Keratinocyte (primary cell): Measurements from ENCODE around the gene AFF4. TPM values are rescaled to one million over a fixed set of nuclear protein-coding genes. Genes with fewer than 3 reads are reported as not detected.

Source experiments
- DNase-seq: peaks from one replicate; pipeline ENCODE4 v3.0.0-alpha.2; 2011; ENCODE audit warnings: low read depth, missing footprints, low spot score
- FAIRE-seq: peaks from 2 replicates; lab custom pipeline; 2011; peaks lifted over from hg19 to GRCh38; lab: Jason Lieb, UNC
- H2AFZ ChIP-seq: 2 replicates; pipeline ENCODE4 v1.6.0; 2012; ENCODE audit warnings: low read length, control low read depth, inconsistent platforms; ENCODE audit not compliant: control insufficient read depth
- H3K27ac ChIP-seq: 2 replicates; pipeline ENCODE4 v1.5.1; 2011; ENCODE audit warnings: low read length; ENCODE audit not compliant: control insufficient read depth, insufficient read depth
- H3K27me3 ChIP-seq: 3 replicates; pipeline ENCODE4 v1.6.0; 2011; ENCODE audit warnings: low read length; ENCODE audit not compliant: control insufficient read depth, insufficient read depth; ENCODE audit errors: extremely low read depth
- H3K36me3 ChIP-seq, 2 experiments: 2 replicates in 1 of 2; 3 replicates in 1 of 2; pipeline ENCODE4 v1.5.1; 2011; ENCODE audit warnings: low read length in 2 of 2, mild to moderate bottlenecking in 1 of 2; ENCODE audit not compliant: control insufficient read depth in 2 of 2, insufficient read depth in 2 of 2; ENCODE audit errors: extremely low read depth in 1 of 2
- H3K4me1 ChIP-seq: 3 replicates; pipeline ENCODE4 v1.5.1; 2011; ENCODE audit warnings: low read length; ENCODE audit not compliant: control insufficient read depth, insufficient read depth; ENCODE audit errors: extremely low read depth
- H3K4me2 ChIP-seq: 3 replicates; pipeline ENCODE4 v1.6.0; 2011; ENCODE audit warnings: low read depth, low read length; ENCODE audit not compliant: control insufficient read depth, insufficient read depth; ENCODE audit errors: extremely low read depth
- H3K4me3 ChIP-seq, 3 experiments: fragments of 200-600 bp in 1 of 3; sonication (generic) in 1 of 3; 2 replicates in 2 of 3; 3 replicates in 1 of 3; pipeline ENCODE4 v1.5.1; 2011 to 2016; ENCODE audit warnings: low read length in 3 of 3, mild to moderate bottlenecking in 3 of 3, control low read depth in 2 of 3, inconsistent platforms in 1 of 3, low read depth in 1 of 3, mixed read lengths in 1 of 3, mixed run types in 1 of 3, moderate library complexity in 1 of 3; ENCODE audit not compliant: control insufficient read depth in 2 of 3, insufficient read depth in 2 of 3; ENCODE audit errors: extremely low read depth in 1 of 3
- H3K79me2 ChIP-seq: 2 replicates; pipeline ENCODE4 v1.6.0; 2012; ENCODE audit warnings: low read length; ENCODE audit not compliant: control insufficient read depth, insufficient read depth
- H3K9ac ChIP-seq: 3 replicates; pipeline ENCODE4 v1.6.0; 2011; ENCODE audit warnings: low read length; ENCODE audit not compliant: control insufficient read depth, insufficient read depth; ENCODE audit errors: extremely low read depth
- H3K9me1 ChIP-seq: 3 replicates; pipeline ENCODE4 v1.6.0; 2011; ENCODE audit warnings: low read length; ENCODE audit not compliant: control insufficient read depth, insufficient read depth; ENCODE audit errors: extremely low read depth
- H3K9me3 ChIP-seq: 2 replicates; pipeline ENCODE4 v1.5.1; 2012; ENCODE audit warnings: low read depth, low read length; ENCODE audit not compliant: control insufficient read depth
- H4K20me1 ChIP-seq: 3 replicates; pipeline ENCODE4 v1.6.0; 2011; ENCODE audit warnings: low read length; ENCODE audit not compliant: control insufficient read depth, insufficient read depth; ENCODE audit errors: extremely low read depth
- CTCF ChIP-seq, 3 experiments: IDR thresholded peaks in 1 of 3; conservative IDR thresholded peaks in 1 of 3; optimal IDR thresholded peaks in 1 of 3; 2 replicates in 2 of 3; 3 replicates in 1 of 3; pipeline versions ENCODE3 to v1.5.1; 2011; ENCODE audit warnings: low read length in 3 of 3, mild to moderate bottlenecking in 3 of 3, moderate library complexity in 2 of 3, control low read depth in 1 of 3, inconsistent platforms in 1 of 3; ENCODE audit not compliant: insufficient read depth in 2 of 3; ENCODE audit errors: extremely low read depth in 1 of 3
- EZH2 ChIP-seq: IDR thresholded peaks from one replicate; pipeline ENCODE4 v1.6.1; 2012; ENCODE audit warnings: inconsistent platforms, mild to moderate bottlenecking, low read length, moderate library complexity
- dilution Hi-C: fragments of 300-500 bp; cut with MboI; formaldehyde crosslinking; loops from one replicate; pipeline ENCODE4 v1.7.0; 2020; ENCODE audit warnings: low sequenced_read_pairs; ENCODE audit not compliant: extremely low pct_ligation_motif_present
- polyA plus RNA-seq, 5 experiments: library from polyadenylated mRNA; depleted of rRNA in 3 of 5; stranded (reverse) in 3 of 5; stranded (forward) in 1 of 5; unstranded in 1 of 5; fragments of >200 nt; gene quantifications; 1 replicate in 1 of 5; 2 replicates in 3 of 5; 3 replicates in 1 of 5; pipeline versions ENCODE4 v1.2.1 to v1.2.3, GENCODE V29; 2011 to 2012; ENCODE audit warnings: missing spikeins in 2 of 5, low read depth in 1 of 5, low replicate concordance in 1 of 5

The AFF4 gene
- polyA plus RNA-seq, 1 donor (not counting 4 experiments of a cell fraction or from before 2014, with no cell fraction given), result 51.3 TPM

- dilution Hi-C loops, result no loop called here
- TF ChIP-seq EZH2 (no peak), CTCF (optimal IDR thresholded peaks at IDR 0.05 in 1 of 3, IDR thresholded peaks at IDR 0.05 in 1 of 3, conservative IDR thresholded peaks at IDR 0.05 in 1 of 3; ENCODE audit: extremely low read depth in 1 of 3, insufficient read depth in 2 of 3, low read length in 3 of 3) (no peak)
- Histone ChIP-seq H2AFZ (no peak overlapping the region), H3K9me3 (no peaks in the 10 kb centered on the region), H3K9me1 (no peaks in the 10 kb centered on the region), H3K4me2 (no peak overlapping the region), H3K9ac (no peak overlapping the region), H4K20me1 (no peaks in the 10 kb centered on the region), H3K36me3 (no peaks in the 10 kb centered on the region), H3K4me3 (no peak overlapping the region), H3K79me2 (no peaks in the 10 kb centered on the region), H3K27me3 (no peaks in the 10 kb centered on the region), H3K27ac (no peak overlapping the region), H3K4me1 (no peaks in the 10 kb centered on the region)
- FAIRE-seq (no peak), DNase-seq (no peak)
Measured at GRCh38 chr5:132853790-132854189, 109.6 kb downstream of the AFF4 start.

- H4K20me1 ChIP-seq, result no peaks in the 10 kb centered on the region
- no peaks in the 10 kb centered on the region for H3K4me1 ChIP-seq
- TF ChIP-seq CTCF (optimal IDR thresholded peaks at IDR 0.05 in 1 of 3, IDR thresholded peaks at IDR 0.05 in 1 of 3, conservative IDR thresholded peaks at IDR 0.05 in 1 of 3; ENCODE audit: extremely low read depth in 1 of 3, insufficient read depth in 2 of 3, low read length in 3 of 3) (no peak), EZH2 (no peak)
- H3K27ac ChIP-seq, result no peak overlapping the region
- H3K4me3 ChIP-seq, result no peak overlapping the region
- H3K4me2 ChIP-seq, result no peak overlapping the region
- dilution Hi-C loops, result no loop called here
- FAIRE-seq (no peak), DNase-seq (no peak)
- no peaks in the 10 kb centered on the region for H3K36me3 ChIP-seq
- no peaks in the 10 kb centered on the region for H3K27me3 ChIP-seq
- H3K9me3 ChIP-seq, result no peaks in the 10 kb centered on the region
- no peak overlapping the region for H3K9ac ChIP-seq
- H3K79me2 ChIP-seq, result no peaks in the 10 kb centered on the region
- H3K9me1 ChIP-seq, result no peaks in the 10 kb centered on the region
- no peak overlapping the region for H2AFZ ChIP-seq
Measured at GRCh38 chr5:132853323-132853722, 110.1 kb downstream of the AFF4 start.
